HG03139 (cell line): ENCODE results near the gene MRC1.

Source experiments
- ATAC-seq: cut with Tn5 transposase; IDR thresholded peaks from one replicate; pipeline ENCODE4 v1.9.1; 2021; ENCODE audit not compliant: unreplicated experiment

The MRC1 gene

GRCh38 chr10:17842641-17843040 lies 33.5 kb downstream of the MRC1 start:
- ATAC-seq: no peak

DNA sequence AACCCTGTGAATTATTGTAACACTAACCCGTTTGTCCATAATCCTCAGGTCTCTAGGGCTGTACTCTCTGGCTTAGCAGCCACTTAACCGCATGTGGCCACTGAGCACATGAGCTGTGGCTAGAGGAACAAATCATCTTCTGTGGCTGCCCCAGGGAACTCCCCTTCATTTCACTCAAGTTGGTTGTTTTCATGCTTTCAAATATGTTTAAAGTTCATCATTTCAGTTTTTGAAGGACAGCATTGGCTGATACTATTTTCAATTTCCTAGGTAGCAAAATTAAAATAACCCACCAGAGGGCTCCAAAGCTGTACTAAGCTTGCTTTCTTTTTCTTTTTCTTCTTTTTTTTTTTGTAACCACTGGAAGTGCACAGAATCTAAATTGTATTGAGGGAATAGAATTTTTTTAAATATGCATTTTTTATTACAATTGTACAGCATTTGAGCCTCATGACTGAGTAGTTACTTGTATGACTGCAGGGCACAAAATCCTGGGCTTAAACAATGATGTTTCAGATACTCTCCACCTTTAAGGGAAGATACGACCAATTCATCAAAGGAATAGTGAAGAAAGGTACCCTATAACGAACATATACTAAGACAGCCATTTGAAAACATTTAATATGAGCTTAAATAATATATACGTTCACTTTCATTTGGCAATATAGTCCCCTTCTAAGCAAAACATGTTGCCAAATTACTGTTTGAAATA lies 38.6 kb downstream of the MRC1 start:
- ATAC-seq: no peak

GRCh38 chr10:17848646-17849045 lies 39.5 kb downstream of the MRC1 start:
- no peak for ATAC-seq

DNA sequence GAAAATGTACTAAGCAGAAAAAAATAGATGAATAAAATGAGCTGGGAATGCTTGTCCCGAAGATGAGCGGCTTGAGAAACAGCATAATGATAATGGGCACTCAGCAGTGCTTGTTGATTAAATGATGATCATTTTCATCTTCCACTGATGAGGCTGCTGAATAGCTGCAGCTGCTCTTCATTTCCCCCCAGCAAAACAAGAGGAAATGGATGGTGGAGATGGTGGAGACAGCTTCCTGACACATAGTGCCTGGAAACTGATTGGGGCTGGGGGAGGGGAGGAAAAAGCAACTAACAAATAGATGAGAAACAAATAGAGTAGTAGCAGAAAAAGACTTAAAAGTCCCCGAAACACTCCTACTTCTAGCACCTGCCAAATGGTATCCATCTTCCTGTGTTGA lies 41.4 kb downstream of the MRC1 start:
- no peak for ATAC-seq

GRCh38 chr10:17851611-17852010 lies 42.5 kb downstream of the MRC1 start:
- ATAC-seq: no peak

DNA sequence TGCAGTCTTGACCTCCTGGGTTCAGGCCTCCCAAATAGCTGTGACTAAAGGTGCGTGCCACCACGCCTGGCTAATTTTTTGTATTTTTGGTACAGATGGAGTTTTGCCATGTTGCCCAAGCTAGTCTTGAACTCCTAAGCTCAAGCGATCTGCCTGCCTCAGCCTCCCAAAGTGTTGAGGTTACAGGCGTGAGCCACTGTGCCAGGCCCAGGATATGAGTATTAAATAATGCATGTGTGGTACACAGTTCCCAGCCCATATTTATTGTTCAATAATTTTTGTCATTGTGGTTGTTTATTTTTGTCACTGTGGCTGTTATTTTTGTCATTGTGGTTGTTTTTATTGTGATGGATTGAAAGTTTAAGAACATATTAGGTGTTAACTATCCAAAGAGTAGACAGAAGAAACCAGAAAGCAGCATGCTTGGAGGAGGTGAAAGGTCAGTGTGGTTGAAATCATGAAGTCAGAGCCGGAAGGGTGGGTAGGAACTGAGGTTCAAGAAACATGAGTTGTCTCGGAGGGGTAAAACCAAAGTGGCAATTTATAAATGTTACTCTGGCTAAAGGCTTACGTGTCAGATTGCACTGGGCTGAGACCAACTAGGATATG lies 45.0 kb downstream of the MRC1 start:
- ATAC-seq: no peak

- no peak for ATAC-seq
Observed at GRCh38 chr10:17857040-17857439, 47.9 kb downstream of the MRC1 start.

DNA sequence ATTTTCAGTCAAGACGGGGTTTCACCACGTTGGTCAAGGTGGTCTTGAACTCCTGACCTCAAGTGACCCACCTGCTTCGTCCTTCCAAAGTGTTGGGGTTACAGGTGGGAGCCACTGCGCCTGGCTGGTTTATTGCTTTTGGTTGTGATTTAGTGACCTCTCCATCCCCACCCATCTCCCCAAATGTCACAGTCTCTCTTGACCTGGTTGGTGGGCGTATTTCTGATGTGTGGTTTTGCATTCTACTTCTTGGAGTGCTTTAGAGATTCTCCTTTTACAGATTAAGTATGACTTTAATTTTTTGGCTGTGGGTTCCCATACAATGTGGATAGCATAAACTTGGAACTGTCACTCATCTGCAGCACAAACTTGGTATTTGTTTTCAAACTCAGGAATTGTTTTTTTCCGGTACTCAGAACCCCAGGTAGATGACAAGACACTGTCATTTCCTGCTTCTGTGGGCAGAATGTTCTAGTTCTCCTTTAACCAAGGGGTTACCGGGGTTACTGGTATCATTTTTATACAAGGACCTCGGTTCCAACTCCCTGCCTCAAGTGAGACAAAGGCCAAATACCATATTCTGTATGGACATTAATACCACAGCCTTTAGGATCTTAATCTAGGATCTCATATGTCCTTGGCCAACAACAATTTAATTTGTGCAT lies 50.5 kb downstream of the MRC1 start:
- ATAC-seq: no peak

GRCh38 chr10:17861760-17862159 lies 52.6 kb downstream of the MRC1 start:
- ATAC-seq: no peak

- no peak for ATAC-seq
Observed at GRCh38 chr10:17865351-17865750, 56.2 kb downstream of the MRC1 start.

DNA sequence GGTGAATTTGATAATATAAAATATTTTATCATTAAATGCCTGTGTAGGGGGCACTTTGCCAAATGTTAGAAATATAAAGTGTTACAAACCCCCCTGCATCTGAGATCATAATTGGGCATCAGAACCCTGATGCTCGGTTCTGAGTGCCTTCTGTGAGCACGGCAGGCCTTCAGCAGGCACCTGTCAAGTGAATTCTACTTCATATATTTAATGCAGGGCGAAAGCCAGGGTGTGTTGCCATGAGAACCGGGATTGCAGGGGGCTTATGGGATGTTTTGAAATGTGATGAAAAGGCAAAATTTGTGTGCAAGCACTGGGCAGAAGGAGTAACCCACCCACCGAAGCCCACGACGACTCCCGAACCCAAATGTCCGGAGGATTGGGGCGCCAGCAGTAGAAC lies 57.2 kb downstream of the MRC1 start:
- no peak for ATAC-seq

DNA sequence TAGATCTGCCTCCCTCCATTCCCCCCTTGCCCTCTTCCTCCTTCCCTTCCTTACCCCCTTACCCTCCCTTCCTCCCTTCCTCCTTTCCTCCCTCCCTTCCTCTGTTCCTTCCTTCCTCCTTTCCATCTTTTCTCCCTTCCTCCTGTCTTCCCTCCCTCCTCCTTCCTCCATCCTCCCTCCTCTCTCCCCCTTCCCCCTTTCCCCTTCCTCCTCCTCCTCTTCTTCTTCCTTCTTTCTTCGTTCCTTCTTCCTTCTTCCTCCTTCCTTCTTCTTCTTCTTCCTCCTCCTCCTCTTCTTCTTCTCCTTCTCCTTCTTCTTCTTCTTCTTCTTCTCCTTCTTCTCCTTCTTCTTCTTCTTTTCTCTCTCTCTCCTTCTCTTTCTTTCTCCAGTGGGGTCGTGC lies 57.9 kb downstream of the MRC1 start:
- no peak for ATAC-seq

DNA sequence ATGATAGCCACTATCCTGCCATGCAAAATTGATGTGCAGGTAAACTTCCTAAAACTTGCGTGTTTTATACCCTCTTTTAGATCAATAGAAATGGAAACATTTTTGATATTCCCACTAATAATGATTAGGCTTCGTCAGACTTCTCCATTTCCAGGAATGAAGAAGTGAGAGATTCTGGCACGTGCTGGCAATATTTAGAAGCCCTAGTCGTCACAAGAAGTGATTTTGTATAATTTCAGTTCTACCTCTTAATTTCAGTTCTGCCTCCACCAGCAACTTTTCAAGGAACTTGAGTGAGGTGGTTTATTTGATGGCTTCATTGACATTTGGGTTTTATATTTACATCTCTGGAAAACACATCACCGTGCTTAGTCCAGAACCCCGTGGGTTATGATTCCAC lies 61.9 kb downstream of the MRC1 start:
- no peak for ATAC-seq

- no peak for ATAC-seq
Observed at GRCh38 chr10:17872191-17873091, 63.3 kb downstream of the MRC1 start.

GRCh38 chr10:17873946-17874345 lies 64.8 kb downstream of the MRC1 start:
- no peak for ATAC-seq

DNA sequence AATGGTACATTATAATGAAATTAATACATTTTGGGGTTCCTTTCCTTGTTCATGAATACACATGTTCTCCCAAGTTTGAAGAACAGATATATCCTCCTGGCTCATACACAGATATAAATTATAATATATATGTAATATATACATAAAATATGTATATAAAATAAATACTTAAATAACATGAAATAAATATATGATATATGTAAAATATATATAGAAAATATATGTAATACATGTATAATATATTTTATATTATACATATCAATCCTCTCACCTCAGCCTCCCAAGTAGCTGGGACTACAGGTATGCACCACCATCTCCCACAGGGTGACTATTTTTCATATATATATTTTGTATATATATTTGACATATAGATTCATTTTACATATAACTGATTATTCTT lies 68.0 kb downstream of the MRC1 start:
- ATAC-seq: no peak

GRCh38 chr10:17878896-17879295 lies 69.7 kb downstream of the MRC1 start:
- ATAC-seq: no peak

DNA sequence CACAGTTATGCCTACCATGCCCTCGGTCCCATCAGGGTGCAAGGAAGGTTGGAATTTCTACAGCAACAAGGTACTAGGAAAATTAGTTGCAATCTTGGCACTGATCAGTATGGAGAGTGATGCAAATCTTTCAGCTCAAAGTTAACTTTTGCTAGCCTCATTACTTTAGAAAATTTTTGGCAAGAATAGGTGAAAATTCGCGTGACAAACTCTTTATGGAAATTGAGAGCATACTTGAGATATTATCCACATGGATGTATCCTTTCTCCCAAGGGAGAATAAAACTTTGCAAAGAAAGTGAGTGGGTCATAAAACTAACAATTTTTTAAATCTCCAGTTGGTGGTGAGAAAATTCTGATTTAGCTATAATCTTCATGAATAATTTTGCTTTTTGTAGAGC lies 71.5 kb downstream of the MRC1 start:
- no peak for ATAC-seq

- no peak for ATAC-seq
Observed at GRCh38 chr10:17882557-17882956, 73.4 kb downstream of the MRC1 start.

DNA sequence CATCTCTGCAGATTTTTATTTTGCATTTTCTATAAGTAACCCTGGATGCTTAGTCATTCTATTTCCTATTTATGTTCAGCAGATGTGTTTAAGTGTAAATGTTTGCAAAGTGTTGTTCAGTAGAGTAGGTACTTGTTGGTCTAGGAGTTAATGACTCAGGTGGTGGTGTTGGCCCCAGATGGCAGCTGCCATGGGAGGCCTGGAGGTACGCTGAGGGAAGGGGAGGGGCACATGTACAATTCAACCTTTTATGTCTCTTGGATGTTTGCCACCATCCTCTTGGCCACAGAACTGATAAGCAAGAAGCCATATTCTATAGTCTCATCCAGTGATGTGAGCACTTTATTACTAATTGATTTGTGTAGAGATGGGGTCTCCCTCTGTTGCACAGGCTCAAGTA lies 74.5 kb downstream of the MRC1 start:
- ATAC-seq: no peak

DNA sequence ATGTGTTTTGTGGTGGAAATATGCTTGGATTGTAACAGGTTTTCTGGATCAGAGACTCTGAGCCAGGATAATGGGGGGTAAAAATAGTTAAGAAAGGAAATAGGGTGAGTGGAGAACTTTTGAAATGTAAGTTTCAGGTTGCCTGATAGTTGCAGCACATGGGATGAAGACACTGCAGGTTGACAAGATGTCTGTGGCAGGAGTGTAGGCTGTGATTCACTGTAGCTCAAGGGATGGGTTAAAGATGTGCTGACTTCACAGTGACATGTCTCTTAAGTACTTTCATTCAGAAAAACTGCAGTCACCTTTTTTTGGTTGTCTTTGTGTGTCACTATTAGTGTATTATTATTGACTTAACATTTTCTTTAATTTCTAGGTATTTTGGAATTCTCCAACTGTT lies 79.0 kb downstream of the MRC1 start:
- ATAC-seq: no peak
